Gastroesophageal sphincter (tissue), 3 donors: ENCODE measurements around the gene DIAPH2.

Experiments used
- POLR2A ChIP-seq, 2 donors: fragments of 450-650 bp; IDR thresholded peaks; one replicate each; pipeline ENCODE4 v1.6.1; 2017; ENCODE audit warnings: antibody characterized with exemption in 2 of 2, mild to moderate bottlenecking in 2 of 2, moderate library complexity in 1 of 2
- POLR2AphosphoS5 ChIP-seq: sonication (generic); formaldehyde crosslinking; IDR thresholded peaks from one replicate; pipeline ENCODE4 v1.6.1; 2017; ENCODE audit warnings: antibody characterized with exemption
- TF ChIP-seq, protein P1 (sequence below), 4 experiments: fragments of 200-600 bp in 2 of 4; fragments of 450-650 bp in 2 of 4; sonication (generic) in 1 of 4; IDR thresholded peaks; one replicate each; pipeline ENCODE4 v1.5.1; 2017 to 2019; ENCODE audit warnings: antibody characterized with exemption in 4 of 4, mild to moderate bottlenecking in 2 of 4, moderate library complexity in 2 of 4

- TF ChIP-seq, protein P1, sequence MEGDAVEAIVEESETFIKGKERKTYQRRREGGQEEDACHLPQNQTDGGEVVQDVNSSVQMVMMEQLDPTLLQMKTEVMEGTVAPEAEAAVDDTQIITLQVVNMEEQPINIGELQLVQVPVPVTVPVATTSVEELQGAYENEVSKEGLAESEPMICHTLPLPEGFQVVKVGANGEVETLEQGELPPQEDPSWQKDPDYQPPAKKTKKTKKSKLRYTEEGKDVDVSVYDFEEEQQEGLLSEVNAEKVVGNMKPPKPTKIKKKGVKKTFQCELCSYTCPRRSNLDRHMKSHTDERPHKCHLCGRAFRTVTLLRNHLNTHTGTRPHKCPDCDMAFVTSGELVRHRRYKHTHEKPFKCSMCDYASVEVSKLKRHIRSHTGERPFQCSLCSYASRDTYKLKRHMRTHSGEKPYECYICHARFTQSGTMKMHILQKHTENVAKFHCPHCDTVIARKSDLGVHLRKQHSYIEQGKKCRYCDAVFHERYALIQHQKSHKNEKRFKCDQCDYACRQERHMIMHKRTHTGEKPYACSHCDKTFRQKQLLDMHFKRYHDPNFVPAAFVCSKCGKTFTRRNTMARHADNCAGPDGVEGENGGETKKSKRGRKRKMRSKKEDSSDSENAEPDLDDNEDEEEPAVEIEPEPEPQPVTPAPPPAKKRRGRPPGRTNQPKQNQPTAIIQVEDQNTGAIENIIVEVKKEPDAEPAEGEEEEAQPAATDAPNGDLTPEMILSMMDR (IDR thresholded peaks at IDR 0.05) = no peak
- no peak for TF ChIP-seq POLR2A (IDR thresholded peaks at IDR 0.05)
- TF ChIP-seq POLR2AphosphoS5 = no peak
Observed at GRCh38 chrX:97602465-97603258, 918.0 kb downstream of the DIAPH2 start.
